OCI-LY1 (cell line): ENCODE data around the gene MSH6.
A peak's percentile ranks its signal among the peaks of the same experiment; 100 is the strongest.

Experiments used
- H2AFZ ChIP-seq: fragments of 200-600 bp; sonication (generic), shearing (Covaris generic); 2 replicates; pipeline ENCODE4 v1.6.0; 2014; ENCODE audit warnings: antibody characterized with exemption, mild to moderate bottlenecking, low read length
- H3F3A ChIP-seq: fragments of 200-600 bp; sonication (generic), shearing (Covaris generic); 2 replicates; pipeline ENCODE4 v1.6.0; 2014; ENCODE audit warnings: mild to moderate bottlenecking, antibody characterized with exemption, low read length, moderate library complexity; ENCODE audit not compliant: insufficient read depth
- H3K27ac ChIP-seq: fragments of 200-600 bp; sonication (generic); 2 replicates; pipeline ENCODE4 v1.5.1; 2014; ENCODE audit warnings: low read length, mixed run types, mild to moderate bottlenecking, low read depth; ENCODE audit not compliant: poor library complexity, severe bottlenecking
- H3K27me3 ChIP-seq: fragments of 200-600 bp; sonication (generic); 2 replicates; pipeline ENCODE4 v1.6.0; 2014; ENCODE audit warnings: antibody characterized with exemption, mild to moderate bottlenecking, low read length, moderate library complexity; ENCODE audit not compliant: insufficient read depth
- H3K36me3 ChIP-seq: fragments of 200-600 bp; sonication (generic); 2 replicates; pipeline ENCODE4 v1.6.1; 2014; ENCODE audit warnings: mild to moderate bottlenecking, antibody characterized with exemption, low read length, moderate library complexity, mixed read lengths; ENCODE audit not compliant: insufficient read depth
- H3K4me1 ChIP-seq: fragments of 200-600 bp; sonication (generic); 2 replicates; pipeline ENCODE4 v1.5.1; 2014; ENCODE audit warnings: mild to moderate bottlenecking, low read length, moderate library complexity; ENCODE audit not compliant: insufficient read depth, severe bottlenecking
- H3K4me2 ChIP-seq: fragments of 200-600 bp; sonication (generic), shearing (Covaris generic); 2 replicates; pipeline ENCODE4 v1.6.1; 2014; ENCODE audit warnings: low read length
- H3K4me3 ChIP-seq: fragments of 200-600 bp; sonication (generic); 2 replicates; pipeline ENCODE4 v1.5.1; 2014; ENCODE audit warnings: low read length, low read depth, mild to moderate bottlenecking, mixed read lengths; ENCODE audit not compliant: poor library complexity, severe bottlenecking
- H3K79me2 ChIP-seq: fragments of 200-600 bp; shearing (Covaris generic); 2 replicates; pipeline ENCODE4 v1.6.1; 2016; ENCODE audit warnings: mixed run types, low read length, mixed read lengths; ENCODE audit not compliant: insufficient read depth
- H3K9ac ChIP-seq: fragments of 200-600 bp; sonication (generic), shearing (Covaris generic); 2 replicates; pipeline ENCODE4 v1.6.1; 2014; ENCODE audit warnings: mild to moderate bottlenecking, low read length, mixed read lengths
- H3K9me2 ChIP-seq: fragments of 200-600 bp; sonication (generic), shearing (Covaris generic); 2 replicates; pipeline ENCODE4 v1.6.1; 2014; ENCODE audit warnings: low read depth, mild to moderate bottlenecking, low read length, mixed read lengths
- H3K9me3 ChIP-seq: fragments of 200-600 bp; shearing (Covaris generic); 2 replicates; pipeline ENCODE4 v1.6.1; 2014; ENCODE audit warnings: low read length, mixed read lengths
- H4K20me1 ChIP-seq: fragments of 200-600 bp; sonication (generic), shearing (Covaris generic); 2 replicates; pipeline ENCODE4 v1.6.0; 2016; ENCODE audit warnings: mild to moderate bottlenecking, low read length; ENCODE audit not compliant: insufficient read depth
- CTCF ChIP-seq: fragments of 200-600 bp; sonication (generic), shearing (Covaris generic); IDR thresholded peaks from 2 replicates; pipeline ENCODE4 v1.5.1; 2017; ENCODE audit warnings: mild to moderate bottlenecking, antibody characterized with exemption, low read length, moderate library complexity, mixed read lengths
- EZH2 ChIP-seq: fragments of 200-600 bp; sonication (generic), shearing (Covaris generic); IDR thresholded peaks from 2 replicates; pipeline ENCODE4 v1.8.0; 2017; ENCODE audit warnings: borderline replicate concordance, mixed run types, mild to moderate bottlenecking, antibody characterized with exemption, low read length, moderate library complexity, mixed read lengths

Gene MSH6

DNA sequence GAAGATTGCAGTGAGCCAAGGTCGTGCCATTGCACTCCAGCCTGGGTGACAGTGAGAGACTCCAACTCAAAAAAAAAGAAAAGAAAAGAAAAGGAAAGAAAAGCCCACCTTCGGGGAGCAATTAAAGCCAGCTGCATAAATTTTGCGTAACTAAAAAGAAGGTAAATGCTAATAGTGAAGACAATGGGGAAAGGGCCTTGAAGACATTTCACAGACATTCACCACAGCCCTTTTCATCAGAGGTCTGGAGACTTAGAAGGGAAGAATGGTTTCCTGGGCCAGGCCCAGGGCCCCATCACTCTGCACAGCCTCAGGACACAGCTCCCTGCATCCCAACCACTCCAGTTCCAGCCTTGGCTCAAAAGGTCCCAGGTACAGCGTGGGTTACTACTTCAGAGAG, 35.1 kb upstream of the MSH6 start:
- Histone ChIP-seq H3K79me2 (no peaks in the 10 kb centered on the region), H3K9ac (no peak overlapping the region), H3K4me1 (peaks cover 52% of the 10 kb centered on the region), H3K9me3 (peaks cover 8% of the 10 kb centered on the region), H3K4me3 (no peak overlapping the region), H2AFZ (no peak overlapping the region), H4K20me1 (no peaks in the 10 kb centered on the region), H3F3A (no peaks in the 10 kb centered on the region), H3K36me3 (peaks cover 66% of the 10 kb centered on the region), H3K9me2 (no peaks in the 10 kb centered on the region), H3K27me3 (no peaks in the 10 kb centered on the region), H3K27ac (no peak overlapping the region), H3K4me2 (no peak overlapping the region)
- TF ChIP-seq EZH2 (no peak), CTCF (no peak)

DNA sequence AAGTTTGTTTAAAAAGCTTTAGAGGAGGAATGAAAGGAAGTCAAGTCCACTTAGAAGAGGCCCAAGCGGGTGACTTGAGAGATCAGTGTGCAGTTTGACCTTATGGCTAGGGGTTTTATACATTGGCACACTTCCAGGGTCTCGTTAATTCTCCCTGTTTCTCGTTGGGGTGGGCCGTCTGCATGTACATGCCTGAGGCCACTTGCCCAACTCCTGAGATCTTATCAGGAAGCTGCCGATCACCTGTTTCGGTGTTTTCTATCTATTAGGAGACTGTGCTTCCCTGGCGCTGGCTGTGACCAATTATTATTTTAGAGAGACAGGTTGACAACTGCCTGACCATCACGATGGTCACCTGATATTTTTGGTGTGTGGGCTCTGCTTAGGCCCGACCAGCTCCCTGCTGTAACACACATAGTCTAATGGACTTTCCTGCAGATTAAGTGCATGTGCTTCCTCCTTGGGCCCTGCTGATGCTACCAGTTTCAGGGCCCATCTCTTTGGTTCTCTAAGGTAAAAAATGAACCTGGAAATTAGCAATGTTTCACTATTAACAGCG, 31.0 kb upstream of the MSH6 start:
- Histone ChIP-seq H3K4me1 (peaks cover 63% of the 10 kb centered on the region), H3K4me2 (peak overlapping the region; percentile 29; the same call in 1 of the 2 replicates), H3K9me3 (peaks cover 8% of the 10 kb centered on the region), H3K36me3 (peaks cover 34% of the 10 kb centered on the region), H3K4me3 (peak overlapping the region; percentile 2), H3K79me2 (no peaks in the 10 kb centered on the region), H4K20me1 (no peaks in the 10 kb centered on the region), H3F3A (no peaks in the 10 kb centered on the region; the same call in 1 of the 2 replicates), H3K27ac (peak overlapping the region; percentile 97), H2AFZ (no peak overlapping the region), H3K9ac (peak overlapping the region; percentile 63), H3K27me3 (no peaks in the 10 kb centered on the region), H3K9me2 (no peaks in the 10 kb centered on the region)
- TF ChIP-seq CTCF (no peak), EZH2 (no peak)

- TF ChIP-seq CTCF (no peak), EZH2 (no peak)
- H4K20me1 ChIP-seq = no peaks in the 10 kb centered on the region
- H3F3A ChIP-seq = no peaks in the 10 kb centered on the region
- H3K27ac ChIP-seq = peak overlapping the region; percentile 97
- H3K9me2 ChIP-seq = no peaks in the 10 kb centered on the region
- no peak overlapping the region for H2AFZ ChIP-seq
- peak overlapping the region; percentile 36; the same call in 1 of the 2 replicates for H3K4me2 ChIP-seq
- peaks cover 67% of the 10 kb centered on the region for H3K4me1 ChIP-seq
- H3K4me3 ChIP-seq = no peak overlapping the region
- no peaks in the 10 kb centered on the region for H3K27me3 ChIP-seq
- peak overlapping the region; percentile 50 for H3K9ac ChIP-seq
- H3K79me2 ChIP-seq = no peaks in the 10 kb centered on the region
- H3K36me3 ChIP-seq = peaks cover 10% of the 10 kb centered on the region
- H3K9me3 ChIP-seq = no peaks in the 10 kb centered on the region
Measured at GRCh38 chr2:47767497-47767844, 15.5 kb upstream of the MSH6 start.
